Measurements from ENCODE around the gene GLB1L. TPM values are rescaled to one million over a fixed set of nuclear protein-coding genes. Genes with fewer than 3 reads are reported as not detected.

GLB1L gene
- total RNA-seq, result 28.3 and 33.0 TPM in 2 replicates

DNA sequence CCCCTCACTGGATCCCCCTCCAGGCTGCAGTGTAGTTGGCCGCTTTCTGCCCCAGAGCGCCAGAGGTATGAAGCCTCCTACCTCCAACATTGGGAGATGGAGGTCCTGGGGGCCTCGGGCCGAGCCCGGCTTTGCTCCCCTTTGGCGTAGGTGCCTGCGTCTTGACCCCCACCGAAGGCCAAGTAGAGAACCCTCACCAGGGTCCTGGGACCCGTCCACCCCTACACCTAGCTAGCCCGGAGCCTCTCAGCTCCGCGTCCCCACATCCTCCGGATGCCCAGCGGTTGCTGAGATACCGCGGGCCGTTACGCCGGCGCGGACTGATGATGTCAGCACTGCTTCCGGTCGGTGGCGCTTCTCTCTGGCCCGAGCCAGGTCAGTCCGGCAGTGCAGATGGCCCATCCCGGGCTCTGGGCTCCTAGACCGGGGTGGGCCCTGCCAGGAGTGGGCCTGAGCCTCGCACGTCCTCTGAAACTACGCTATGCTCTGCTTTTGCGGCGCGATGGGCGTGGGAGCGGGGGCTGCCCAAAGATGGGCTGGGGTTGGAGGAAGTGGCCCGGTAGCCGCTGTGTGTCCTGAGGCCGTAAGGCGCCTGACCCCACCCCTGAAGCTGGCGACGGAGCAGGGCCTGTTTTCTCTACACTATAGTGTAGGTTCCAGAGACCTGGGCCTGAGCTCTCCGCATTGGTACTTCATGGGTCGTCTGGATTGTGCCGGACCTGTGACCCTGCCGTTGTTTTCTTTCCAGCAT lies at the start of gene GLB1L, which contains the start of gene STK16:
Gene GLB1L (minus strand): TSS at position 297 of the 751 bp plus-strand sequence. CDS start 1,871 bp downstream, outside the sequence.
Gene STK16 (plus strand): TSS at position 332 of the 751 bp plus-strand sequence. CDS start 521 bp downstream, outside the sequence.

GRCh38 chr2:219279151-219279915 lies 34.1 kb upstream of the GLB1L start, which contains the start of gene DNAJB2:
Gene DNAJB2, plus strand, starts transcription at chr2:219279366. Its CDS starts 468 bp downstream, at chr2:219279834.

DNA sequence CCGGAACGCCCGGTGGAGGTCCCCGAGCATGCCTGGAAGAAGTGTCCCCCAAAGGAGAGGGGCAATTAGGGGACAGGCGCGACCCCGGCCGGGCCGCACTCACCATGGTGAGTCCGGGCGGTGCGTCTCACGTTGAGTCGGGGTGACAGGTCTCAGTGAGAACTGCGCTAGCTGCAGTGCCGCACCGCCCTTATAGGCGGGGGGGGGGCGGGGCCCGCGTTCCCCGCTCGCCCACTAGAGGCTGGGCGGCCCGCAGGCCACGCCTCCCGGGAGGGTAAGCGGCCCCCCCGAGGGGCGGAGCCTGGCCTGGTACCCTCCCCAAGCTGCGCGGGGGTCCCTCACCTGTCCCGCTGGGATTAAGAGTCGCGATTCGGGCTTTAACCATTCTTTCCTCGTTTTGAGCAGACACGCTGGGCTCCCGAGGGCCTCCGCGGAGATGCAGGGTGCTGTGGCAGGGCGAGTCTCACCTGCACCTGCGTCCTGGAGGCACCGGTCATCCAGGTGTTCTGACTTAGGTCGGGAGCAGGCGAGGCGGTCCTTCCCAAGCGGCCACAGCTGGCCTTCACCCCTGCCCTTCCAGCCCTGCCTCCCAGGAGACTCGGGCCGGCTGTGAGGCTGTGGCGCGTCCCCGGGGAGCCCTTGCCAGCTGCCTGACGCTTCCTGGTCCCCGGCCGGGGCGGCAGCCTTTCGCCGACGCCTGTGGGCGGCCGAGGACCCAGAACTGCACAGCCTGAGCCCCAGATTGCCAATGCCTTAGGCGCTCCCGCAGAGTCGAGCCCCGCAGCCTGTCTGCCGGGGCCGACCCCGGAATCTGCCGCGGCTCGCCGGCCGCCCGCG lies 8.7 kb upstream of the GLB1L start, which contains the start of gene TUBA4A:
Gene TUBA4A (minus strand): TSS at position 166 of the 837 bp plus-strand sequence. CDS start 60 bp downstream, at position 106.

GRCh38 chr2:219252900-219253752 lies 7.9 kb upstream of the GLB1L start, which contains the start of gene TUBA4B:
Gene TUBA4B, plus strand, starts transcription at chr2:219253243. Its CDS starts 165 bp downstream, at chr2:219253408.

DNA sequence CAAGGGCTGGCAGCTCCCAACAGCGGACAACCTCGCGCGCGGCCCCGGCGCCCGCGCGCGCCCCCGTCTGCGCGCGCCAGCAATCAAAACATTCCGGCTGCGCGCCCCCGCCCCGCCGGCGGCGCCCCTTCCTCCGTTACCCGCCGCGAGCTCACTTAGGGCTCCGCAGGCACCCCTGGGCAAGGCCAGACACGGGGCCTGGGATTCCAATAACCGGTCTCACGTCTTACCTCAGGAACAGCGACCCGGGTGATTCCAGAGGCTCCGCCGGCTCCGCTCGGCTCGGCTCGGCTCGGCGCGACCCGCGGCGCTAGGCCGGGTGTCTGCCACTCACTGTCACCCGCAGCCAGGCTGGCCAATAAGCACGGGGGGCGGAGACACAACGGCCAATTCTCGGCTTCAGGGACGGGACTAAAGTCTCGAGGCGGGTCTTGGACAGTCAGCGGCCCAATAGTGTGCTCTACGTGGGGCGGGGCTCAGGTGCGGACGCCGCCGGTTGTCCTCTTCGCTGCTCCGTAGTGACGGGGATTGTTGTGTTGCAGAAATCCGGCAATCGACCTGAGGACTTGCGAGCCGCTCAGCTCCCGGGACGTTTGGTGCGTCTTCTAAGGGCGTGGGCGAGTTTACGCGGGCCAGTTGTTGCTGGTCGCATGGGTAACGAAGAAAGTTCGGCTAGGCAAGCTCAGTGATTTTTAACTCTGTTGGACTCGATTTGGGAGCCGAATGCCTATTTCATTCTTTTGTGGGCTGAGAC lies 15.8 kb downstream of the GLB1L start, which contains the start of the genes ANKZF1 and ATG9A:
Gene ANKZF1 (plus strand): TSS at position 502 of the 754 bp plus-strand sequence. CDS start 452 bp downstream, outside the sequence.
Gene ATG9A (minus strand): TSS at position 332 of the 754 bp plus-strand sequence. CDS start 1,612 bp downstream, outside the sequence.

DNA sequence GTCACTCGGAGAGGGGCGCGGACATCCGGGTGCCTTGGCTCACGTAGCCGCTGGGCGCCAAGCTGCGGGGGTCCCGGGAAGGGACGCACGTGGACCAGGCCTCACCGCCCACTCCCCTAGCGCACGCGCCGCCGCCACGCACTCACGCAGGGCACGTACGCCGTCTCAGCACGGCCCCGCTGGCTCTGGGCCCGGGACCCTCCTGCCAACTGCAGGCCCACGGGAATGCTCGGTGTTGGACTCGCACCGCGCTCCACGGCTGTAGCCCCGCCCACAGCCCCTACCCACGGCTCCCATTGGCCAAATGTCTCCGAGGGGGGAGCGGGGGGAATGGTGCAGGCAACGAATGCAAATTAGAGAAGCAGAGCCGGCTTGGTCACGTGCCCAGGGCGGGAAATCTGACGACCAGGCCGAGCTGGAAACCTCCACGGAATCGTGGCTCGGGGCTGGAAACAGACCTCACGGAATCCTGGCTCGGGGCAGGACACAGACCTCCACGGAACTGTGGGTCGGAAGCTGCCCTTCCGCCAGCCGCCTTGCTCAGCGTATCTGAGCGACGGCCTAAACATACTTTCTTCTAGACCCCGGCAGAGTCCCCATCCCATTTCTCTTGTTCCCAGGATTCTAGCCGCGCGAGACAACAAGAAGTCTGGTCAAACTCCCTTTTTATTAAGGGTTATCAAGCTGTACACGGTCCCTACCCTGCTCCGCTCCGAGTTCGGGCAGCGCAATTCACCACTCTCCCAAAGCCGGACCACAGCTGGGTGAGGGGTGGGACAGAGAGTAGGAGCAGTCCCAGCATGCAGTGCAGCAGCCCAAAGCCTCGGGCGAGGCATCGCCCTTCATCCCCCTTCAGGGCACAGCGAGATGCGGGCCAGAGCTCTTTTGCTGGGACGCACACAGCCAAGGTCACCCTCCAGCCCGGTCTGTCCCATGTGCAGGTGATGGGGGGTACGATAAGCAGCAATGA lies 26.2 kb downstream of the GLB1L start, which contains the start of gene ABCB6:
Gene ABCB6 (minus strand): TSS at position 227 of the 970 bp plus-strand sequence. CDS start 285 bp downstream, outside the sequence.

DNA sequence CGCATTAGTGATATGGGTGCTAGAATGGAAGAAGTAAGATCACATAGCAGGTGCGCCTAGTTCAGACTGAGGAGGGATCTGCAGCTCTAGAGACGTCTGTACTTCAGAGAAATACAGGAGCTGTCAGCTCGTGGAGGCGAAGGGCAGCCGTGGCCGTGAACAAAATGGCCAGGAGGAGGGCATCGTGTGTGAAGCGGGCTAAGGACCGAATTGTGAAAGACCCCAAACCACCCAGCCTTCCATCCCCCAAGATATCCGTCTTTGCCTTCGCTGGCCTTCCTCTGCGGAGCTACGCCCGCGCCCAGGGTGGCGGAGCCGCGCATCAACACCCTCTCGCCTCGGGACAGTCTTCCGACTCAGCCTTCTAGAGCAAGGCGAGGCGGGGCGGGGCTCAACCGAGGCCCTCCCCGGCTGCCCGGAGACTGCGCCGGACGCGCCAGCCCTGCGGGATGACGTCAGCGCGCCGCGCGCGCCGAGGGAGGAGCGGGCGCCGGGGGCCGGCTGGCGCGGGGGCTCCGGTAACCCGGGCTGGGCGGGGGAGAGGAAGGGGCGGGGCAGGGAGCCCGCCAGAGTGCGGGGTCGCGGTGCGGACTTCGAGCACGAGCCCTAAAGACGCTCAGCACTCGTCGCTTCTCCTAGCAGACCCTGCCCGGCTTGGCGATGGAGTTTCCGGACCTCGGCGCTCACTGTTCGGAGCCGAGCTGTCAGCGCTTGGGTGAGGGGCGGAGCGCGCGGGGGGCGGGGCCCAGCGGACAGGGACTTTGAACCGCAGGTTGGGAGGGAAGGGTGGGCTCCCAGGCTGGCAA lies 38.7 kb downstream of the GLB1L start, which contains the start of gene ZFAND2B:
Gene ZFAND2B (plus strand): TSS at position 455 of the 806 bp plus-strand sequence. CDS start 206 bp downstream, at position 661.

Small RNAs within 50 kb of the gene (small RNA-seq; reads per million reads assigned to genes)
- not detected for gene MIR153-1

Other genes with a start within 250 kb of the GLB1L start
- gene CFAP65, start 203.9 kb downstream of the GLB1L start, total RNA-seq, result not detected in 2 replicates
- under 0.01 TPM in 1 of 2 replicates, not detected in the other for gene IHH, start 184.5 kb downstream of the GLB1L start, total RNA-seq
- 21.9 and 23.6 TPM in 2 replicates for gene NHEJ1, start 84.6 kb downstream of the GLB1L start, total RNA-seq
- gene SLC23A3, start 75.4 kb downstream of the GLB1L start, total RNA-seq, result 0.54 and 2.0 TPM in 2 replicates
- 13.4 and 14.5 TPM in 2 replicates for gene CNPPD1, start 68.5 kb downstream of the GLB1L start, total RNA-seq
- 75.0 and 85.6 TPM in 2 replicates for gene RETREG2, start 67.2 kb downstream of the GLB1L start, total RNA-seq
- gene ZFAND2B, start 38.7 kb downstream of the GLB1L start, total RNA-seq, result 31.4 and 37.8 TPM in 2 replicates
- 16.1 and 38.0 TPM in 2 replicates for gene ABCB6, start 26.5 kb downstream of the GLB1L start, total RNA-seq
- 36.1 and 71.0 TPM in 2 replicates for gene ATG9A, start 15.8 kb downstream of the GLB1L start, total RNA-seq
- gene ANKZF1, start 15.6 kb downstream of the GLB1L start, total RNA-seq, result 34.9 and 45.5 TPM in 2 replicates
- gene STK16, start within 50 bp of the GLB1L start, total RNA-seq, result 30.2 and 77.9 TPM in 2 replicates
- gene TUBA4B, start 7.8 kb upstream of the GLB1L start, total RNA-seq, result not detected in 2 replicates
- gene TUBA4A, start 8.5 kb upstream of the GLB1L start, total RNA-seq, result 5.1 and 69.6 TPM in 2 replicates
- 63.2 and 74.1 TPM in 2 replicates for gene DNAJB2, start 33.9 kb upstream of the GLB1L start, total RNA-seq
- under 0.01 and 0.11 TPM in 2 replicates for gene PTPRN, start 64.0 kb upstream of the GLB1L start, total RNA-seq
- not detected in 2 replicates for gene RESP18, start 87.3 kb upstream of the GLB1L start, total RNA-seq
- 47.5 and 55.0 TPM in 2 replicates for gene DNPEP, start 142.5 kb upstream of the GLB1L start, total RNA-seq
- gene DES, start 172.9 kb upstream of the GLB1L start, total RNA-seq, result under 0.01 TPM in 1 of 2 replicates, not detected in the other
- gene SPEG, start 189.4 kb upstream of the GLB1L start, total RNA-seq, result 20.4 and 40.8 TPM in 2 replicates